SU-DHL-6 (cell line): ENCODE data around the gene P2RX2.

ENCODE experiments used
- H2AFZ ChIP-seq: fragments of 200-600 bp; sonication (generic); 2 replicates; pipeline ENCODE4 v1.6.1; 2014; ENCODE audit warnings: low read depth, mild to moderate bottlenecking, moderate library complexity, mixed read lengths, antibody characterized with exemption, low read length; ENCODE audit not compliant: severe bottlenecking
- H3F3A ChIP-seq: fragments of 200-600 bp; shearing (Covaris generic); 2 replicates; pipeline ENCODE4 v1.6.0; 2016; ENCODE audit warnings: antibody characterized with exemption, mild to moderate bottlenecking; ENCODE audit not compliant: insufficient read depth
- H3K27ac ChIP-seq: fragments of 200-600 bp; sonication (generic); 2 replicates; pipeline ENCODE4 v1.5.1; 2016; ENCODE audit warnings: low read depth, mild to moderate bottlenecking, low read length, moderate library complexity, mixed read lengths
- H3K27me3 ChIP-seq: fragments of 200-600 bp; sonication (generic), shearing (Covaris generic); 2 replicates; pipeline ENCODE4 v1.6.0; 2014; ENCODE audit warnings: mild to moderate bottlenecking, low read length
- H3K36me3 ChIP-seq: fragments of 200-600 bp; sonication (generic); 2 replicates; pipeline ENCODE4 v1.6.1; 2014; ENCODE audit warnings: mild to moderate bottlenecking, low read length, mixed read lengths
- H3K4me2 ChIP-seq: fragments of 300-600, 200-600 bp; shearing (Covaris generic), sonication (generic); 2 replicates; pipeline ENCODE4 v1.6.0; 2014; ENCODE audit warnings: low read length, low read depth, mild to moderate bottlenecking; ENCODE audit not compliant: poor library complexity, severe bottlenecking
- H3K4me3 ChIP-seq: fragments of 200-600 bp; sonication (generic); 2 replicates; pipeline ENCODE4 v1.5.1; 2014; ENCODE audit warnings: antibody characterized with exemption, low read length, mild to moderate bottlenecking, mixed read lengths; ENCODE audit not compliant: insufficient read depth, poor library complexity, severe bottlenecking
- H3K79me2 ChIP-seq: fragments of 200-600 bp; sonication (generic); 2 replicates; pipeline ENCODE4 v1.6.1; 2014; ENCODE audit warnings: mild to moderate bottlenecking, low read length, moderate library complexity; ENCODE audit not compliant: insufficient read depth
- H3K9ac ChIP-seq: fragments of 200-600 bp; sonication (generic); 2 replicates; pipeline ENCODE4 v1.7.0; 2014; ENCODE audit warnings: mild to moderate bottlenecking, low read length
- H3K9me2 ChIP-seq: fragments of 200-600 bp; sonication (generic); replicated peaks from 2 replicates; pipeline ENCODE4 v1.6.1; 2014; ENCODE audit warnings: low read length; ENCODE audit not compliant: insufficient read depth
- H3K9me3 ChIP-seq: fragments of 200-600 bp; sonication (generic); 2 replicates; pipeline ENCODE4 v1.6.1; 2014; ENCODE audit warnings: low read length, mixed read lengths; ENCODE audit not compliant: insufficient read depth
- H4K20me1 ChIP-seq: fragments of 200-600 bp; sonication (generic); 2 replicates; pipeline ENCODE4 v1.6.1; 2014; ENCODE audit warnings: low read depth, mild to moderate bottlenecking, antibody characterized with exemption, low read length, moderate library complexity, mixed read lengths
- EZH2phosphoT487 ChIP-seq: fragments of 200-600 bp; sonication (generic), shearing (Covaris generic); conservative IDR thresholded peaks from 2 replicates; pipeline ENCODE4 v1.6.1; 2018; ENCODE audit warnings: mild to moderate bottlenecking, antibody characterized with exemption, low read length, moderate library complexity, mixed read lengths
- TF ChIP-seq, protein P1 (sequence below): fragments of 200-600 bp; sonication (generic); IDR thresholded peaks from one replicate; pipeline ENCODE4 v1.5.1; 2017; ENCODE audit warnings: antibody characterized with exemption, mild to moderate bottlenecking, low read length, moderate library complexity; ENCODE audit not compliant: insufficient read depth, poor library complexity, severe bottlenecking

P2RX2 gene

DNA sequence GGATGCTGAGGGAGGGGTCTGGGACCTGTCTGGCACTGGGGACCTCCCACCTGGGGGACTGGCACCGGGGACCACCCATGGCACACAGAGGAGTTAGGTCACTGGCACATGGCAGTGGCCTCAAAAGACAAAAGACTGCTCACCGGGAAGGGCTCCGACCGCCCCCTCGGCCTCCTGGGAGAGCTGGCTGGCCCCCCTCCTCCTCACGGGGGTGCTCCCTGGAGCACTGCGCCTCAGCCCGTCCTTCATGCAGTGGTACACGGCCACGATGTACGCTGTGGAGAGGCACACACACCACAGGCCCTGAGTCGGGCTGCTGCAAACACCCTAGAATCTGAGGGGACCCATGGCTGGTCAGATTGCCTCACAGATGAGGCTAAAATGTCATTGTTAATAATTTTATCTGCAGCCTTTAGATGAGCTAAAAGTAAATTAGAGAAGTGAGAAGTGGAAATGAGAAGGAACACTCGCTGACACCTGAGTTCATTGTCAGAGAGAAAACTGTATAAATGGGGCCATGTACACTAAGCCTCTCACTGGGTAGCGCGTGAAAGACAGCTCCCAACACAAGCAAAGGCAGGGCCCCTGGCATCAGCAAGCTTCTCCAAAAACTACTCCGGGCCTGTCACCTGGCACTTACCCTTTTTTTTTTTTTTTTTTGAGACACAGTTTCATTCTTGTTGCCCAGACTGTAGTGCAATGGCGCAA lies 14.1 kb downstream of the P2RX2 start:
- Histone ChIP-seq H2AFZ (no peak overlapping the region), H3K9ac (no peak overlapping the region), H3F3A (no peaks in the 10 kb centered on the region), H3K79me2 (no peaks in the 10 kb centered on the region), H3K4me2 (no peak overlapping the region), H4K20me1 (no peaks in the 10 kb centered on the region), H3K9me3 (no peaks in the 10 kb centered on the region), H3K9me2 (no peaks in the 10 kb centered on the region), H3K36me3 (peaks cover 10% of the 10 kb centered on the region; the same call in 1 of the 2 replicates), H3K27me3 (no peaks in the 10 kb centered on the region), H3K4me3 (no peak overlapping the region), H3K27ac (no peak overlapping the region)
- no peak for TF ChIP-seq EZH2phosphoT487
- TF ChIP-seq, protein P1, sequence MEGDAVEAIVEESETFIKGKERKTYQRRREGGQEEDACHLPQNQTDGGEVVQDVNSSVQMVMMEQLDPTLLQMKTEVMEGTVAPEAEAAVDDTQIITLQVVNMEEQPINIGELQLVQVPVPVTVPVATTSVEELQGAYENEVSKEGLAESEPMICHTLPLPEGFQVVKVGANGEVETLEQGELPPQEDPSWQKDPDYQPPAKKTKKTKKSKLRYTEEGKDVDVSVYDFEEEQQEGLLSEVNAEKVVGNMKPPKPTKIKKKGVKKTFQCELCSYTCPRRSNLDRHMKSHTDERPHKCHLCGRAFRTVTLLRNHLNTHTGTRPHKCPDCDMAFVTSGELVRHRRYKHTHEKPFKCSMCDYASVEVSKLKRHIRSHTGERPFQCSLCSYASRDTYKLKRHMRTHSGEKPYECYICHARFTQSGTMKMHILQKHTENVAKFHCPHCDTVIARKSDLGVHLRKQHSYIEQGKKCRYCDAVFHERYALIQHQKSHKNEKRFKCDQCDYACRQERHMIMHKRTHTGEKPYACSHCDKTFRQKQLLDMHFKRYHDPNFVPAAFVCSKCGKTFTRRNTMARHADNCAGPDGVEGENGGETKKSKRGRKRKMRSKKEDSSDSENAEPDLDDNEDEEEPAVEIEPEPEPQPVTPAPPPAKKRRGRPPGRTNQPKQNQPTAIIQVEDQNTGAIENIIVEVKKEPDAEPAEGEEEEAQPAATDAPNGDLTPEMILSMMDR, result no peak

DNA sequence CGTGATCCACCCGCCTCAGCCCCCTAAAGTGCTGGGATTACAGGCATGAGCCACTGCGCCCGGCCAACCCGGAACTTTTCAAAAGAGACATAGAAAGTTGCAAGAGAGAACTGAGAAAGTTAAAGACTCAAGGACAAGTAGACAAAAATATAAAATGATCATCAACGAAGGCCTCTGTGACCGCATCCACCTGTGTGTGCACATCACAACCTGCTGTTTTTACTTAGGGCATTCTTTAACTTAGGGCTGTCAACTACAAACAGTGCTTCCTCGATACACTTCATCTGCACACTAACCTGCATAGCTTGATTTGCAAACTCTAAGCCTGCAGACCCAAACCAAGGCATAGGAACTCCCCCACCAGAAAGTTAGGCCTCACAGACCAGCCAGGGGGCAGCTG lies 14.8 kb downstream of the P2RX2 start:
- no peak overlapping the region for H2AFZ ChIP-seq
- peaks cover 10% of the 10 kb centered on the region; the same call in 1 of the 2 replicates for H3K36me3 ChIP-seq
- no peak overlapping the region for H3K9ac ChIP-seq
- no peaks in the 10 kb centered on the region for H3K9me2 ChIP-seq
- no peak overlapping the region for H3K4me2 ChIP-seq
- no peaks in the 10 kb centered on the region for H3K9me3 ChIP-seq
- no peaks in the 10 kb centered on the region for H3F3A ChIP-seq
- H4K20me1 ChIP-seq, result no peaks in the 10 kb centered on the region
- no peaks in the 10 kb centered on the region for H3K27me3 ChIP-seq
- TF ChIP-seq EZH2phosphoT487, result no peak
- TF ChIP-seq, protein P1, result no peak
- H3K79me2 ChIP-seq, result no peaks in the 10 kb centered on the region
- no peak overlapping the region for H3K27ac ChIP-seq
- no peak overlapping the region for H3K4me3 ChIP-seq

DNA sequence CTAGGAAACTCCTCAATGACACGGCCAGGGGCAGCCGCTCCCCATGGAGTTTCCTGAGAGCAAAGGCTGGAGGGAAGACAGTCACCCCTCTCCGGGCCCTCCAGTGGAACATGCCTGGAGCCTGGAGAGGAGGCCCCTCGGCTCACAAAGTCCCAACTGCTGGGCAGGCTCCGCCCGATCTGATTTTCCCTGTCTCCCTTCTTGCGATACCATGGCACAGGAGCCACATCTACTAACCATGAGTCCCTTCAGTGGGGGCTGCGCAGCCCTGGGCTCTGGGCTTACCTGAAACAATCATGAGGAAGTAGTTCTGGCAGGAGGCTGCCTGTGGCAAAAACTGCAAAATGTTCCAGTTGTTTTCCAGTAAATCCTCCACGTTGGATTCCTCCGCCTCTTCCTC lies 15.3 kb downstream of the P2RX2 start:
- Histone ChIP-seq H3K27ac (no peak overlapping the region), H2AFZ (no peak overlapping the region), H3K79me2 (no peaks in the 10 kb centered on the region), H3K9me3 (no peaks in the 10 kb centered on the region), H3K36me3 (peaks cover 10% of the 10 kb centered on the region; the same call in 1 of the 2 replicates), H3K4me2 (no peak overlapping the region), H3K9ac (no peak overlapping the region), H3K4me3 (no peak overlapping the region), H3F3A (no peaks in the 10 kb centered on the region), H4K20me1 (no peaks in the 10 kb centered on the region), H3K27me3 (no peaks in the 10 kb centered on the region), H3K9me2 (no peaks in the 10 kb centered on the region)
- TF ChIP-seq, protein P1, result no peak
- TF ChIP-seq EZH2phosphoT487, result no peak
